WERI-Rb-1 (cell line): ENCODE data around the gene DNAJB11.

Experiments used
- DNase-seq: peaks from one replicate; pipeline ENCODE4 v3.0.0-alpha.2; 2020
- H3K27ac ChIP-seq: fragments of 250-450 bp; sonication (Bioruptor Pico); 2 replicates; pipeline ENCODE4 v1.5.1; 2020; ENCODE audit warnings: mild to moderate bottlenecking, moderate library complexity
- H3K27me3 ChIP-seq: fragments of 250-450 bp; sonication (Bioruptor Pico); 2 replicates; pipeline ENCODE4 v1.5.1; 2021; ENCODE audit warnings: mild to moderate bottlenecking, low read depth, moderate library complexity; ENCODE audit not compliant: insufficient read depth, severe bottlenecking
- H3K36me3 ChIP-seq: fragments of 250-450 bp; sonication (Bioruptor Pico); 2 replicates; pipeline ENCODE4 v1.5.1; 2020; ENCODE audit warnings: mild to moderate bottlenecking, moderate library complexity
- H3K4me3 ChIP-seq: 2 replicates; pipeline ENCODE4 v1.5.1; 2011; ENCODE audit warnings: low read depth, mild to moderate bottlenecking, control low read depth, low read length
- H3K9me3 ChIP-seq: fragments of 250-450 bp; sonication (Bioruptor Pico); 2 replicates; pipeline ENCODE4 v1.5.1; 2021; ENCODE audit warnings: mild to moderate bottlenecking, moderate library complexity; ENCODE audit not compliant: severe bottlenecking
- TF ChIP-seq, protein P1 (sequence below): IDR thresholded peaks from 2 replicates; pipeline ENCODE4 v1.5.1; 2011; ENCODE audit warnings: low read depth, mild to moderate bottlenecking, control low read depth, inconsistent platforms, low read length

DNAJB11 gene

DNA sequence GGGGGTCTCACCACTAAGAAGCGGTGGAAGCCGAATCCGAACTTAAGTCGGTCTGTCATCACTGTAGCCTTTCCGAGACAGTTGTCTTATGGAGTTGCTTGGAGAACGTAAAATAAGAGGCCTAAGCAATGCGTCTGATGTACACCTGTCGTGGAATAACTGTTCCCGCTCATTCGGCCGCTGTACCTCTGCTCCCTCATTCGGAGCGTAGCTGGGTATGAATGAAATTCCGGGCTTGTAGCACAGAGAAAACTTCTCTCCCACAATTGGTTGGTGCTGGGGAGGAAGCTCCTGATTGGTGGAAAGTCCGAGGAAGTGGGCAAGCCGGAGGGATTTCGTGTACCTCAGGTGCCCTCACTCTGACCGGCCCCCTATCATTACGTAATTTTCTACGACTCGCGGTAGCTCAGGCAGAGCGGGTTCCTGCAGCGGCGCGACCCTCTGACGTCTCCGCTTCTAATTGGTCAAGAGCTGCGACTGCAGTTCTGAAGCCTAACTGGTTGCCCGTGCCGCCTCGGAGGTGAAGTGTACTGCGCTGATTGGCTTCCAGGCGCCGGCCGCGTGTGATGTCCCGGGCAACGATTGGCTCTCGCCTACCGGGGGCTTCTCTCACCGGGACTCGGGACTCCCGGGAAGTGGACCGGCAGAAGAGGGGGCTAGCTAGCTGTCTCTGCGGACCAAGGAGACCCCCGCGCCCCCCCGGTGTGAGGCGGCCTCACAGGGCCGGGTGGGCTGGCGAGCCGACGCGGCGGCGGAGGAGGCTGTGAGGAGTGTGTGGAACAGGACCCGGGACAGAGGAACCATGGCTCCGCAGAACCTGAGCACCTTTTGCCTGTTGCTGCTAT lies at the start of gene DNAJB11:
TSS of gene DNAJB11 (plus strand) at position 625 of the 845 bp plus-strand sequence. CDS start at position 803, 178 bp downstream.
- Histone ChIP-seq H3K36me3 (peaks cover 32% of the 10 kb centered on the region), H3K9me3 (no peaks in the 10 kb centered on the region), H3K27me3 (no peaks in the 10 kb centered on the region), H3K27ac (peak within 1 kb of the TSS; percentile 86), H3K4me3 (peak within 1 kb of the TSS; percentile 72)
- peak; percentile 98 for DNase-seq
- TF ChIP-seq, protein P1, sequence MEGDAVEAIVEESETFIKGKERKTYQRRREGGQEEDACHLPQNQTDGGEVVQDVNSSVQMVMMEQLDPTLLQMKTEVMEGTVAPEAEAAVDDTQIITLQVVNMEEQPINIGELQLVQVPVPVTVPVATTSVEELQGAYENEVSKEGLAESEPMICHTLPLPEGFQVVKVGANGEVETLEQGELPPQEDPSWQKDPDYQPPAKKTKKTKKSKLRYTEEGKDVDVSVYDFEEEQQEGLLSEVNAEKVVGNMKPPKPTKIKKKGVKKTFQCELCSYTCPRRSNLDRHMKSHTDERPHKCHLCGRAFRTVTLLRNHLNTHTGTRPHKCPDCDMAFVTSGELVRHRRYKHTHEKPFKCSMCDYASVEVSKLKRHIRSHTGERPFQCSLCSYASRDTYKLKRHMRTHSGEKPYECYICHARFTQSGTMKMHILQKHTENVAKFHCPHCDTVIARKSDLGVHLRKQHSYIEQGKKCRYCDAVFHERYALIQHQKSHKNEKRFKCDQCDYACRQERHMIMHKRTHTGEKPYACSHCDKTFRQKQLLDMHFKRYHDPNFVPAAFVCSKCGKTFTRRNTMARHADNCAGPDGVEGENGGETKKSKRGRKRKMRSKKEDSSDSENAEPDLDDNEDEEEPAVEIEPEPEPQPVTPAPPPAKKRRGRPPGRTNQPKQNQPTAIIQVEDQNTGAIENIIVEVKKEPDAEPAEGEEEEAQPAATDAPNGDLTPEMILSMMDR = no peak

DNA sequence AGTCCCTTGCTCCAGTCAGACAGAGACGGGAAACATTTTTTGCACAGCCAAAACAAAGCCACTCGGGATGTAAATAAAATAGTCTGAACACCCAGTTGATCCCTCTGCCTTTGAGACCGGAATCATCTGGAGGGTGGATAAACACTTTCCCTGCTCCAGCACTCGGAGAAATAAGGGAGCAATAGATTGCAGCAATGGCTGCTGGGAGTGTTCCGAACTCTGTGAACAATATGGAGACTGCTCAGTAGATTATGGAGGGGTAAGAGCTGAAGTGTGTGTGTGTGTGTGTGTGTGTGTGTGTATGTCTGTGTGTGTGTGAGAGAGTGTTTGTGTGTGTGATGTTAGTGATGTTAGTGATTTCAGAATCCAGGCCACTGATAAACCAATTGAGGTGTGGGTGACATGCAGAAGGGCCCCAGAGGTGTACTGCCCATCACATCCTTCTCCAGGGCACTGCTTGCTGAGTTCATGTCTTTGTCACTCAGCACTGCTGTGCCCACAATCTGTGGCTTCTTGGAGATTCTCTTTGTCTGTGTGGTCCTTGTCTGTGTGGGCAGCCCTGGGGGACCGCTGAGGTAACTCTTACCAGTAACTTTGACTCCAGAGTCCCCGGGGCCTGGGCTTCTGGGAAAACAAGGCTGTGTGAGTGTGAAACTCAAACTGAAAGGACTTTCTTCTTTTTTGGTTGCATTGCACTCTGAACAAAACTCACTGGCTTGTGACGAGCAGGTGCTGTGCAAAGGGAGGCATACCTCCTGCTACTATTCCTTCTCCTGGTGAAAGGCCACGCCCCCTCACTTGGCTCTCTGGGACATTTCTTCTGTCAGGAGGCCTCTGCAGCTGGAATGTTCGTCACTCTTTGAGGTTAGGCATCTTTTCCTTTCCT lies 49.3 kb upstream of the DNAJB11 start:
- no peak overlapping the region for H3K27ac ChIP-seq
- TF ChIP-seq, protein P1 = no peak
- DNase-seq = no peak
- no peaks in the 10 kb centered on the region for H3K27me3 ChIP-seq
- H3K4me3 ChIP-seq = no peak overlapping the region
- no peaks in the 10 kb centered on the region for H3K9me3 ChIP-seq
- no peaks in the 10 kb centered on the region for H3K36me3 ChIP-seq

DNA sequence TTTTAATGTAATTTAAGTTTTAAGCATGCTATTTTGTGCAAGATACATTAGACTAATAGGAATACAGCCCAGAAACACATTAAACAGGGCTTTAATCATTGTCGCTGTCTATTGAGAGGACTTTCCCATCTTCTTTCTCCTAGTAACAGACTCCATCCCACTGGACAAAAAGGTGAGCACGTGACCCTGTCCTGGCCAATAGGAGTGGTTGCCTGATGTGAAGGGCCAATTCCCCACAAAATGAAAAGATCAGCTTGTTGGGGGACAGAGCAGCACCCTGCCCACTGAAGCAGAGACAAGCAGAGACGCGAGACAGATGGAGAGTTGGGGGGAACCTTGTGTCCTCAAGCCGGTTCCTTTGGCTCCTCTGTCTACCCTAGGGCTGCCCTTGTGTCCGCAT lies 47.5 kb upstream of the DNAJB11 start:
- no peak overlapping the region for H3K4me3 ChIP-seq
- H3K27ac ChIP-seq = no peak overlapping the region
- H3K36me3 ChIP-seq = no peaks in the 10 kb centered on the region
- TF ChIP-seq, protein P1 = no peak
- no peaks in the 10 kb centered on the region for H3K9me3 ChIP-seq
- DNase-seq = no peak
- H3K27me3 ChIP-seq = no peaks in the 10 kb centered on the region

- DNase-seq = no peak
- Histone ChIP-seq H3K27ac (no peak overlapping the region), H3K9me3 (no peaks in the 10 kb centered on the region), H3K4me3 (no peak overlapping the region), H3K27me3 (no peaks in the 10 kb centered on the region), H3K36me3 (no peaks in the 10 kb centered on the region)
- TF ChIP-seq, protein P1 = no peak
Measured at GRCh38 chr3:186523434-186523833, 47.1 kb upstream of the DNAJB11 start.

GRCh38 chr3:186524616-186525015 lies 45.9 kb upstream of the DNAJB11 start:
- H3K36me3 ChIP-seq = no peaks in the 10 kb centered on the region
- TF ChIP-seq, protein P1 = no peak
- no peaks in the 10 kb centered on the region for H3K9me3 ChIP-seq
- H3K27me3 ChIP-seq = no peaks in the 10 kb centered on the region
- H3K27ac ChIP-seq = no peak overlapping the region
- H3K4me3 ChIP-seq = no peak overlapping the region
- DNase-seq = no peak
